Activated CD4-positive, alpha-beta T cell treated with anti-CD3 and anti-CD28 coated beads, Interleukin-2, amount 10 ng/mL, durations not matched to agents 7 days and 5 days (primary cell): ENCODE results near the gene CYP26C1. TPM values are rescaled to one million over a fixed set of nuclear protein-coding genes. Genes with fewer than 3 reads are reported as not detected.
"Not testable (repeated sequence)": the region's sequence is repeated elsewhere in the genome, so short reads cannot be mapped to it uniquely, and the experiment has no call there.

ENCODE experiments used
- CTCF ChIA-PET: fragments of 350-600 bp; sonication (Branson Sonifier 250); formaldehyde crosslinking; loops from one replicate; lab custom pipeline; 2021; ENCODE audit warnings: antibody characterized with exemption; lab: Charles Lee
- POLR2A ChIA-PET: fragments of 350-600 bp; sonication (Branson Sonifier 250); formaldehyde crosslinking; loops from one replicate; lab custom pipeline; 2021; ENCODE audit warnings: antibody characterized with exemption; lab: Charles Lee
- DNase-seq: peaks from one replicate; pipeline ENCODE4 v3.0.0-alpha.2; 2020
- H3K27ac Mint-ChIP-seq: one replicate; pipeline ENCODE4 v1.8.0; 2021; ENCODE audit warnings: mild to moderate bottlenecking, moderate library complexity, mixed read lengths
- H3K27me3 Mint-ChIP-seq: one replicate; pipeline ENCODE4 v1.8.0; 2021; ENCODE audit warnings: mixed read lengths
- H3K36me3 Mint-ChIP-seq: one replicate; pipeline ENCODE4 v1.8.0; 2021; ENCODE audit warnings: low read depth, mixed read lengths
- H3K4me1 Mint-ChIP-seq: one replicate; pipeline ENCODE4 v1.8.0; 2021; ENCODE audit warnings: mixed read lengths
- H3K4me3 Mint-ChIP-seq: one replicate; pipeline ENCODE4 v1.8.0; 2021; ENCODE audit warnings: mild to moderate bottlenecking, moderate library complexity, mixed read lengths
- H3K9me3 Mint-ChIP-seq: one replicate; pipeline ENCODE4 v1.8.0; 2021; ENCODE audit warnings: mixed read lengths
- total RNA-seq, 2 experiments: library from RNA; stranded (reverse); gene quantifications; one replicate each; pipeline ENCODE4 v1.2.3, GENCODE V29; 2021

CYP26C1 gene
- total RNA-seq, 2 experiments from 2014 or later = 0.07 to 0.12 TPM

DNA sequence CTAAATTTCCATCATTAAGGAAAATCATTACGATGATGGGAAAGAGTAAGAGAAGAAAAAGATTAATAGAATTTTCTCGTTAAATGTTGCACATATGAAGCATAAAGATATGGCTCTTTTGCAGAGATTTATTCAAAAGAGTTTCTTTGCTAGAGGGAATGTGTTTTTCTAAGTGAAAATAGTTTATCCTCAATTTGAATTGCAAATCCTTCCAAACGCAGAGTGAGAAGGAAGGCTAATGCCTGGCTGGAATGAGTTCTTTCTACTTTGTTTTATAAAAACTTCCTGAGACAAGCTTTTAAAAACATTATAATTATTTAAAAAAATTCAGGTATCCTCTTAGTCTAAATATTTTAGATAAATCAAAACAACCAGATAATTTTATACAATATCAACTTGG lies 27.2 kb downstream of the CYP26C1 start:
- no peaks in the 10 kb centered on the region for H3K36me3 Mint-ChIP-seq
- no peak for DNase-seq
- no peaks in the 10 kb centered on the region for H3K9me3 Mint-ChIP-seq
- H3K27me3 Mint-ChIP-seq = peaks cover 13% of the 10 kb centered on the region
- POLR2A ChIA-PET = no interaction called here
- H3K27ac Mint-ChIP-seq = no peak overlapping the region
- H3K4me3 Mint-ChIP-seq = no peak overlapping the region
- no peaks in the 10 kb centered on the region for H3K4me1 Mint-ChIP-seq
- CTCF ChIA-PET = interaction anchor here (0.6 to 1.7 kb wide), 2 partner anchors 15 to 77 kb away, joined by 3 to 4 read pairs; no protein-coding TSS in a partner anchor

DNA sequence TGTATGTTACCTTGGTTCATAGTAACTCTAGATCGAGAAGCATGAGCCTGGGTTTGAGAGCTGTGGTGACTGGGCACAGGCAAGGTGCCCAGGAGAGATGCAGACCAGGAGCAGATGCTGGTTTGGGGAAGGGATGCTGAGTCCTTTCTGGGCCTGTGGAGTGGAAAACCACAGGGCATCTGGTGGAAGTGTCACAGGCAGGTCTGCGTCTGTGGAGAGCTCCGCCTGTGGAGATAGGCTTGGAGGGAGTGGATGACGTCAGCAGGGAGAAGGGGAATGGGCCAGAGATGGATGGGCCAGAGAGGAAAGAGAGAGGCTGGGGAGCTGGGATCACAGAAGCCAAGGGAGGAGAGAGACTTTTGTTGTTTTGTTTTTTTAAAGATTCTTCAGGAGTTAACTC lies 27.9 kb downstream of the CYP26C1 start:
- no peaks in the 10 kb centered on the region for H3K4me1 Mint-ChIP-seq
- H3K27ac Mint-ChIP-seq = no peak overlapping the region
- CTCF ChIA-PET = interaction anchor here (1.7 to 1.8 kb wide), 2 partner anchors 11 to 16 kb away, joined by 4 read pairs; no protein-coding TSS in a partner anchor
- POLR2A ChIA-PET = no interaction called here
- no peak overlapping the region for H3K4me3 Mint-ChIP-seq
- peaks cover 9% of the 10 kb centered on the region for H3K27me3 Mint-ChIP-seq
- no peaks in the 10 kb centered on the region for H3K9me3 Mint-ChIP-seq
- H3K36me3 Mint-ChIP-seq = no peaks in the 10 kb centered on the region
- no peak for DNase-seq

DNA sequence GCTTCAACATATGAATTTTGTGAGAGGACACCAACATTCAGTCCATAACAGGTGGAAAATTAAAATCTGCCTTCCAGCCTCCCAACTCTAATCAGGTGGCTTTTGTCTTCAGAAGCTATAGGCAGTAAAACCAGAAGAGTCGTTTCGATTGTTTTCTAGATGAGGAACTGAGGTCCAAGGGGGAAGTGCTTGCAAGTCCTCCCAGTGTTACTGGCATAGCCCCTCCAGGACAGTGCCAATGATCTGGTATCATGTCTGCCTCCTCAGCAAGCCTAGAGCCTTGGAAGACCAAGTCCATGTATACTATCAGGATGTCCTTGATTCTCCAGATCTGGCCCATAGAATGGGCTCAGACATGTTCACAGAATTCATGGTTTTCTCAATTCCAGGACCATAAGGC lies 30.0 kb downstream of the CYP26C1 start:
- CTCF ChIA-PET = no interaction called here
- Mint-ChIP-seq H3K27me3 (peaks cover 9% of the 10 kb centered on the region), H3K27ac (no peak overlapping the region)

DNA sequence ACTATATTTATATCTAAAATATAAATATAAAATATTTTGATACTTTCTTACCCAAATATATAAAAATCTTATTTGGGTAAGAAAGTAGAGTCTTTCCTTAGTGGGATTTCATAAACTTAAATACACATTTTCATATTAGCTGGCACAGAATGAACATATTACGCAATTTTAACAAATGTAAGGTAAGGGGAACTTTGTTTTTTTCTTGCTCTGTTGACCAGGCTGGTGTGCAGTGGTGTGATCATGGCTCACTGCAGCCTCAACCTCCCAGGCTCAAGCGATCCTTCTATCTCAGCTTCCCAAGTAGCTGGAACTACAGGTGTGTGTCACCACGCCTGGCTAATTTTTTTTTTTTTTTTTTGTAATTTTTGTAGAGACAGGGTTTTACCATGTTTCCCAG lies 31.4 kb downstream of the CYP26C1 start:
- ChIA-PET POLR2A (no interaction called here), CTCF (no interaction called here)
- Mint-ChIP-seq H3K27ac (no peak overlapping the region), H3K4me3 (no peak overlapping the region), H3K36me3 (no peaks in the 10 kb centered on the region), H3K9me3 (no peaks in the 10 kb centered on the region), H3K4me1 (no peaks in the 10 kb centered on the region), H3K27me3 (peaks cover 5% of the 10 kb centered on the region)
- no peak for DNase-seq

More for the DNA sequence above, 30.0 kb downstream of the CYP26C1 start:
- Mint-ChIP-seq H3K4me1 (no peaks in the 10 kb centered on the region), H3K4me3 (no peak overlapping the region), H3K36me3 (no peaks in the 10 kb centered on the region), H3K9me3 (no peaks in the 10 kb centered on the region)
- no peak for DNase-seq
- POLR2A ChIA-PET = no interaction called here

DNA sequence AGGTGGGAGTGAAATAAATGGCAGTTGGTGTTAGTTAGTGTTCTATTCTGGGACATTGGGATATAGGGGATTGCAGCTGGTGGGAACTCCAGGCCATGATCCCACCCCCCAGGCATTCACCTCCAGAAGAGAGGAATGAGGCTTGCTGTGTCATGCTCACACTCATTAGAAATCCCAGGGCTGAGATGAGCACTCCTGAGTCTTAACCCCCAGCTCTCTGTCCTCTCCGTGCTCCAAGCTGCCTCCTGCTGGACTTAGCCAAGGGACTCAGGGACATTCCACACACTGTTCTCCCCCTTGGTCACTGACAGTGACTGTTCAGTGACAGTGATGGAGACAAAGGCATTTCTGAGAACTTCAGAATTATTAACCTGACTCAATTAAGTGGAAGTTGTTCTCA lies 34.6 kb downstream of the CYP26C1 start:
- Mint-ChIP-seq H3K4me1 (no peaks in the 10 kb centered on the region), H3K27ac (no peak overlapping the region), H3K27me3 (peaks cover 6% of the 10 kb centered on the region), H3K36me3 (no peaks in the 10 kb centered on the region), H3K9me3 (no peaks in the 10 kb centered on the region), H3K4me3 (no peak overlapping the region)
- CTCF ChIA-PET = no interaction called here
- POLR2A ChIA-PET = no interaction called here
- DNase-seq = no peak

DNA sequence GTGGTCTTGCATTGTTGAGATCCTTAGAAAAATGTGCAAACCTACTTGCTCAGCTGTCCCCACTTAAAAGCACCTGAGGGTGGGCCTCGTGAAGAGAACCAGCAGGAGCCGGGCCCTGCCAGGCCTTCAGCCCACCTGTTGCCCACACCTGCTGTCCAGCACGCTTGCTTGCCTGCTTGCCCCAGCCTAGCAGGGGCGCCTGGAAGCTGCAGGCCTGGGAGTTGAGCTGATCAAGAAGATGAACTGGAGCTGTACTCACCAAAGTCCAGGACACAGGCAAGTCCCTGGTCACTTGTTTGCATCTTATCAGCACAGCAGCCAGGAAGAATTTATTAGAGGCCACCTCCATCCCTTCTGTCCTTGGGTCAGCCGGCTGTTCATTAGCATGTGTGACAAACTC lies 36.3 kb downstream of the CYP26C1 start:
- no peaks in the 10 kb centered on the region for H3K9me3 Mint-ChIP-seq
- ChIA-PET CTCF (no interaction called here), POLR2A (no interaction called here)
- peaks cover 6% of the 10 kb centered on the region for H3K27me3 Mint-ChIP-seq
- H3K4me1 Mint-ChIP-seq = no peaks in the 10 kb centered on the region
- no peak overlapping the region for H3K27ac Mint-ChIP-seq
- no peaks in the 10 kb centered on the region for H3K36me3 Mint-ChIP-seq
- DNase-seq = no peak
- no peak overlapping the region for H3K4me3 Mint-ChIP-seq

DNA sequence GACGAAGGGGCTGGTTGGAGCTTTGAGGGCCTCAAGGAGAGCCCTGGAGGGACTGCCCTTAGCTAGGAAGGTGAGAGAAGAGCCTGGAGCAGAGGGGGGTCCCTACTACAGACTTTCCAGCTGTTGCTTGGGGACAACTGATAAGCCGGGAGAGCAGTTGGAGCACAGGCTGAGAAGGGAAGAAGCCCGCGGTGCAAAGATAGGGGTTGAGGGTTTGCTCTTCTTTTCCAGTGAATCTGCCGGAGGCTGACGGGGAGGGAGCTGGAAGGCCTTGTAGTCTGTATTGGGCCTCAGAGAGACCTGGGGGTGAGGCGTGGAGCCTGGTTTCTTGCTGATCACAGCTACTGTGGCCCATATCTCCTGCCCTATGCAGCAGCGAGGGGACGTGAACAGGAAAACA lies 36.8 kb downstream of the CYP26C1 start:
- ChIA-PET POLR2A (no interaction called here), CTCF (no interaction called here)
- H3K27me3 Mint-ChIP-seq = peaks cover 5% of the 10 kb centered on the region
- H3K4me1 Mint-ChIP-seq = no peaks in the 10 kb centered on the region
- no peak overlapping the region for H3K27ac Mint-ChIP-seq
- H3K9me3 Mint-ChIP-seq = no peaks in the 10 kb centered on the region
- no peaks in the 10 kb centered on the region for H3K36me3 Mint-ChIP-seq
- H3K4me3 Mint-ChIP-seq = no peak overlapping the region
- DNase-seq = no peak

DNA sequence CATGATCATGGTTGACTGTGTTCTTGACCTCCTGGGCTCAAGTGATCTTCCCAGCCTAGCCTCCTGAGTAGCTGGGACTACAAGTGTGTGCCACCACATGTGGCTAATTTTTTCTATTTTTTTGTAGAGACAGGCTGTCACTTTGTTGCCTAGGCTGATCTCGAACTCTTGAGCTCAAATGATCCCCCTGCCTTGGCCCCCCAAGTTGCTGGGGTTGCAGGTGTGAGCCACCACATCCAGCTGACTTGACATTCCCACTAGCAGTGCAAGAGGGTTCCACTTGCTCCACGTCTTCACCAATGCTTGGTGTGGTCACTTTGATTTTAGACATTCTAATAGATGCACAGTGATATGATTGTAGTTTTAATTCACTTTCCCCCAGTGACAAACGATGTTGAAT lies 38.2 kb downstream of the CYP26C1 start:
- CTCF ChIA-PET = interaction anchor here (0.7 kb wide), 2 partner anchors 10 to 161 kb away, joined by 3 read pairs; no protein-coding TSS in a partner anchor
- POLR2A ChIA-PET = no interaction called here

DNA sequence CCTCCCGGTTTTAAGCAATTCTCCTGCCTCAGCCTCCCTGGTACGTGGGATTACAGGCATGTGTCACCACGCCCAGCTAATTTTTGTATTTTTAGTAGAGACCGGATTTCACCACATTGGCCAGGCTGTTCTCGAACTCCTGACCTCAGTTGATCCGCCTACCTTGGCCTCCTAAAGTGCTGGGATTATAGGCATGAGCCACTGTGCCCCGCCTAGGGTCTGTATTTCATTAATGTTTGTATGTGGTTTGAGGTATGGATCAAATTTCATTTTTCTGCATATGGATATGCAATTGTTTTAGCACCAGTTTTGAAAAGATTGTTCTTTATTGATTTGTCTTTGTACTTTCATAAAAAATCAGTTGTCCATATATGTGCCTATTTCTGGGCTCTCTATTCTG lies 39.1 kb downstream of the CYP26C1 start:
- no peak for DNase-seq
- ChIA-PET POLR2A (no interaction called here), CTCF (no interaction called here)
- H3K27ac Mint-ChIP-seq = no peak overlapping the region
- no peak overlapping the region for H3K4me3 Mint-ChIP-seq
- no peaks in the 10 kb centered on the region for H3K4me1 Mint-ChIP-seq
- peaks cover 7% of the 10 kb centered on the region for H3K27me3 Mint-ChIP-seq
- no peaks in the 10 kb centered on the region for H3K36me3 Mint-ChIP-seq
- H3K9me3 Mint-ChIP-seq = no peaks in the 10 kb centered on the region

More for the DNA sequence above, 38.2 kb downstream of the CYP26C1 start:
- Mint-ChIP-seq H3K27ac (no peak overlapping the region), H3K4me1 (no peaks in the 10 kb centered on the region), H3K27me3 (peaks cover 5% of the 10 kb centered on the region), H3K36me3 (no peaks in the 10 kb centered on the region), H3K4me3 (no peak overlapping the region), H3K9me3 (no peaks in the 10 kb centered on the region)
- DNase-seq = no peak

DNA sequence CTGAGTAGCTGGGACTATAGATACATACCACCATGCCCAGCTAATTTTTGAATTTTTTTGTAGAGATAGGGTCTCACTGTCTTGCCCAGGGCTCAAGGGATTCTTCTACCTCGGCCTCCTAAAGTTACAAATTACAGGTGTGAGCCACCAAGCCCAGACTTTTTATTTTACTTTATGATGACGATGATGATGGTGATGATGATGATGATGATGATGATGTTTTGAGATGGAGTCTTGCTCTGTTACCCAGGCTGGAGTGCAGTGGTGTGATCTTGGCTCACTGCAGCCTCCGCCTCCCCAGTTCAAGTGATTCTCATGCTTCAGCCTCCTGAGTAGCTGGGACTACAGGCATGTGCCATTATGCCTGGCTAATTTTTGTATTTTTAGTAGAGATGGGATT lies 40.5 kb downstream of the CYP26C1 start:
- POLR2A ChIA-PET, H3K9me3 Mint-ChIP-seq: not testable (repeated sequence)

DNA sequence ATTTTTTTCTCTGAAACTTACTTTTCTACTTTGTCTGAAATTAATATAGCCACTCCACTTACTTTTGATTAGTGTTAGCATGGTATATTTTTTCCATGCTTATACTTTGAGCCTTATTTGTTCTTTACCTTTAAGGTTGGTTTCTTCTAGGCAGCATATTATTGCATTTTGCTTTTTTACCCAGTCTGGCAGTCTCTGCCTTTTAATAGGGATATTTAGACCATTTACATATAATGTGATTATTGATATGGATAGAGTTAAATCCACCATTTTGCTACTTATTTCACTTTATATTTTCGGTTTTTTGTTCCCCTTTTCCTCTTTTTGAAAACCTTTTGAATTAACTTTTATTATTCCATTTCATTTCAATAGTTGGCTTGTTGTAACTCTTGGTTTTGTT lies 43.4 kb downstream of the CYP26C1 start:
- Mint-ChIP-seq H3K27ac (no peak overlapping the region), H3K27me3 (peaks cover 7% of the 10 kb centered on the region), H3K4me3 (no peak overlapping the region), H3K4me1 (no peaks in the 10 kb centered on the region), H3K9me3 (no peaks in the 10 kb centered on the region), H3K36me3 (no peaks in the 10 kb centered on the region)
- DNase-seq = no peak
- CTCF ChIA-PET = no interaction called here
- POLR2A ChIA-PET = no interaction called here

More for the DNA sequence above, 40.5 kb downstream of the CYP26C1 start:
- not testable (repeated sequence) for H3K4me3 Mint-ChIP-seq, H3K27ac Mint-ChIP-seq, DNase-seq, H3K4me1 Mint-ChIP-seq, H3K27me3 Mint-ChIP-seq, H3K36me3 Mint-ChIP-seq
- CTCF ChIA-PET = interaction anchor here (1.3 kb wide), 1 partner anchor 9 kb away, joined by 3 read pairs; no protein-coding TSS in a partner anchor

DNA sequence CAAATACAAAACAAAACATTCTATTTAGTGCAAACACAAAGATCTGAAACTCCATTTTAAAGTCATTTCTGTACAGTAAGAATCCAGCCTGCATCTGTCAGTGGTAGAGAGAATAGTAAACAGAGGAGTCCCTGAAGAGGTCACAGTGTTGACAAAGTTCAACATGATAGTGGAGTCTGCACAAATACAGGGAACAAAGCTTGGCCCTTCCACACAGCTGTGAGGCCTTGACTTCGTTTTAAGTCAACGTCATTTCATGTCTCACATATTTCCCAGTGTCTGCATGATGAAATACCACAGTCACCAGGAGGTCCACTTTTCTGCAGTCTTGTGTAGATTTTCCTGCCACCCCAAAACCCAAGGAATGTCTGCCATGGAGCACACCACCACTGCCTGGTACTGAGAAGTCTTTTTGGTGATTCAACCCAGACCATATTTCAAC lies 46.1 kb downstream of the CYP26C1 start:
- ChIA-PET CTCF (interaction anchor here (0.9 to 1.8 kb wide), 2 partner anchors 9 to 186 kb away, joined by 3 to 4 read pairs; no protein-coding TSS in a partner anchor), POLR2A (no interaction called here)
- Mint-ChIP-seq H3K9me3 (no peaks in the 10 kb centered on the region), H3K4me3 (no peak overlapping the region), H3K27me3 (peaks cover 4% of the 10 kb centered on the region), H3K36me3 (no peaks in the 10 kb centered on the region), H3K4me1 (no peaks in the 10 kb centered on the region), H3K27ac (no peak overlapping the region)
- DNase-seq = no peak

DNA sequence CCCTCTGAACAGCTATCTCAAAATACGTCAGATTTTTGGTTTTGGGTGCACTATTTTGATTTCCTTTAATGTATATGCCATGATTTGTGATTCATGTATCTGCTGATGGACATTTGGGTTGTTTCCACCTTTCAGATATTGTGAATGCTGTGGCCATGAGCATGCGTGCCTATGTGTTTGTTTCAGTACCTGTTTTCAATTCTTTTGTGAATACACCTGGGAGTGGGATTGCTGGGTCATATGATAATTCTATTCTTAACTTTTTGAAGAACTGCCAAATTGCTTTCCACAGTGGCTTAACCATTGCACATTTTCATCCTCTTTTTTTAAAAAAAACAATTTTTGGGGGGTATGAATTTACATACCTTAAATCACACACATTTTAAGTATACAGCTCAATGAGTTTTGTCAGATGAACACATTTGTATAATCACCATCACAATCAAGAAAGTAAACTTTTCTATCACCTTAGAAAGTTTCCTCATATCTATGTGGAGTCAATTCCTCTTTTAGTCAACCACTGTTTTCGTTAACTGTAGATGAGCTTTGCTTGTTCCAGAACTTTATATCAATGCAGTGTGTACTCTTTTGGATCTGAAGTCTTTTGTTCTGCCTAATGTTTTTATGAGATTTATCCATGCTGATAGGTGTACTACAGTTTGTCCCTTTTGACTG lies 50.0 kb downstream of the CYP26C1 start:
- Mint-ChIP-seq H3K27me3 (peaks cover 8% of the 10 kb centered on the region), H3K36me3 (no peaks in the 10 kb centered on the region), H3K4me1 (peaks cover 4% of the 10 kb centered on the region), H3K4me3 (no peak overlapping the region), H3K27ac (no peak overlapping the region), H3K9me3 (no peaks in the 10 kb centered on the region)
- ChIA-PET CTCF (interaction anchor here (0.8 kb wide), 1 partner anchor 9 kb away, joined by 3 read pairs; no protein-coding TSS in a partner anchor), POLR2A (no interaction called here)
- no peak for DNase-seq
